Measurements from ENCODE around the gene PCDH8.

DNA sequence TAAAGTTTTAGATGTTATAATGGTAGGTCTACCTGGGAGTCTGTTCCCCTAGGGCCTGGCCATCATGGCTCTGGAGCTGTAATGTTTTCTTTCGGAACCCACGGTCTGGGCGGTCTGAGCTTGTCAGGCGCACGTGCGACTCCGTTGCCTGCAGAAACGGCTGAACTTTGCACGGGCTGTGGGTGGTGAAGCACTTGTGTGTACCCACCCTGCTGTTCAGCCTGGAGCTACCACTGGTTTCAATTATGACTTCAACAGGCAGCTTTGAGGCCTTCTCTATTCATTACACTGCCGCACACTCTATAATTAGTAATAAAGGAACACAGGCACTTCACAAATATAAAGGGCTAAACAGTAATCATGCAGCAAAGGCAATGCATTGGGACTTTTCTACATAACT lies 6.0 kb downstream of the PCDH8 start:
- no peak for TF ChIP-seq POLR2A (IDR thresholded peaks at IDR 0.05; ENCODE audit: borderline replicate concordance, extremely low read depth, insufficient read depth, insufficient read length)
- TF ChIP-seq CBX3 (IDR thresholded peaks at IDR 0.05; ENCODE audit: low read depth): no peak
- TF ChIP-seq MAX (IDR thresholded peaks at IDR 0.05): no peak
- TF ChIP-seq, protein P1, sequence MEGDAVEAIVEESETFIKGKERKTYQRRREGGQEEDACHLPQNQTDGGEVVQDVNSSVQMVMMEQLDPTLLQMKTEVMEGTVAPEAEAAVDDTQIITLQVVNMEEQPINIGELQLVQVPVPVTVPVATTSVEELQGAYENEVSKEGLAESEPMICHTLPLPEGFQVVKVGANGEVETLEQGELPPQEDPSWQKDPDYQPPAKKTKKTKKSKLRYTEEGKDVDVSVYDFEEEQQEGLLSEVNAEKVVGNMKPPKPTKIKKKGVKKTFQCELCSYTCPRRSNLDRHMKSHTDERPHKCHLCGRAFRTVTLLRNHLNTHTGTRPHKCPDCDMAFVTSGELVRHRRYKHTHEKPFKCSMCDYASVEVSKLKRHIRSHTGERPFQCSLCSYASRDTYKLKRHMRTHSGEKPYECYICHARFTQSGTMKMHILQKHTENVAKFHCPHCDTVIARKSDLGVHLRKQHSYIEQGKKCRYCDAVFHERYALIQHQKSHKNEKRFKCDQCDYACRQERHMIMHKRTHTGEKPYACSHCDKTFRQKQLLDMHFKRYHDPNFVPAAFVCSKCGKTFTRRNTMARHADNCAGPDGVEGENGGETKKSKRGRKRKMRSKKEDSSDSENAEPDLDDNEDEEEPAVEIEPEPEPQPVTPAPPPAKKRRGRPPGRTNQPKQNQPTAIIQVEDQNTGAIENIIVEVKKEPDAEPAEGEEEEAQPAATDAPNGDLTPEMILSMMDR (IDR thresholded peaks at IDR 0.05 in 2 of 3, conservative IDR thresholded peaks at IDR 0.05 in 1 of 3; ENCODE audit: borderline replicate concordance in 1 of 3, insufficient read depth in 1 of 3, low read depth in 2 of 3, low read length in 2 of 3): no peak
- TF ChIP-seq, protein P2, sequence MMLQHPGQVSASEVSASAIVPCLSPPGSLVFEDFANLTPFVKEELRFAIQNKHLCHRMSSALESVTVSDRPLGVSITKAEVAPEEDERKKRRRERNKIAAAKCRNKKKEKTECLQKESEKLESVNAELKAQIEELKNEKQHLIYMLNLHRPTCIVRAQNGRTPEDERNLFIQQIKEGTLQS (IDR thresholded peaks at IDR 0.05): no peak
- TF ChIP-seq SIN3A (IDR thresholded peaks at IDR 0.05; ENCODE audit: low read depth): no peak
- TF ChIP-seq POLR2AphosphoS5 (IDR thresholded peaks at IDR 0.05; ENCODE audit: low read depth, low read length): no peak
- no peak for TF ChIP-seq RAD21 (IDR thresholded peaks at IDR 0.05; ENCODE audit: low read depth)
- no peak for TF ChIP-seq ELF1 (IDR thresholded peaks at IDR 0.05; ENCODE audit: borderline replicate concordance, low read depth)
- no peak for TF ChIP-seq EGR1 (IDR thresholded peaks at IDR 0.05; ENCODE audit: low read depth)
- TF ChIP-seq CEBPB (IDR thresholded peaks at IDR 0.05; ENCODE audit: low read depth): no peak

Measured in HCT116 (cell line).